NCI-H2227 (cell line): ENCODE measurements around the gene DGLUCY.
"Not testable (repeated sequence)": the region's sequence is repeated elsewhere in the genome, so short reads cannot be mapped to it uniquely, and the experiment has no call there.

Experiments used
- DNase-seq: peaks from one replicate; lab custom pipeline; 2025; ENCODE audit not compliant: unreplicated experiment; lab: John Stamatoyannopoulos, UW

Gene DGLUCY

GRCh38 chr14:91164676-91165075 lies 50.8 kb downstream of the DGLUCY start:
- no peak for DNase-seq

- DNase-seq = no peak
Measured at GRCh38 chr14:91167380-91167770, 53.5 kb downstream of the DGLUCY start.

GRCh38 chr14:91169951-91170350 lies 56.1 kb downstream of the DGLUCY start:
- DNase-seq = no peak

GRCh38 chr14:91170504-91171121 lies 56.7 kb downstream of the DGLUCY start:
- no peak for DNase-seq

GRCh38 chr14:91171291-91171690 lies 57.4 kb downstream of the DGLUCY start:
- no peak for DNase-seq

GRCh38 chr14:91173221-91173670 lies 59.4 kb downstream of the DGLUCY start:
- peak; percentile 82 for DNase-seq

- no peak for DNase-seq
Measured at GRCh38 chr14:91173904-91174303, 60.0 kb downstream of the DGLUCY start.

GRCh38 chr14:91175291-91176201 lies 61.7 kb downstream of the DGLUCY start:
- peak; percentile 78 for DNase-seq

GRCh38 chr14:91177073-91178034 lies 63.5 kb downstream of the DGLUCY start:
- DNase-seq = peak; percentile 78

- DNase-seq = no peak
Measured at GRCh38 chr14:91180611-91181010, 66.7 kb downstream of the DGLUCY start.

- not testable (repeated sequence) for DNase-seq
Measured at GRCh38 chr14:91182753-91183152, 68.9 kb downstream of the DGLUCY start.

GRCh38 chr14:91184559-91184958 lies 70.7 kb downstream of the DGLUCY start:
- DNase-seq = no peak

GRCh38 chr14:91185721-91186120 lies 71.8 kb downstream of the DGLUCY start:
- DNase-seq = no peak

- no peak for DNase-seq
Measured at GRCh38 chr14:91186515-91187066, 72.7 kb downstream of the DGLUCY start.

GRCh38 chr14:91187271-91187670 lies 73.4 kb downstream of the DGLUCY start:
- DNase-seq = no peak

GRCh38 chr14:91190853-91191252 lies 77.0 kb downstream of the DGLUCY start:
- DNase-seq = no peak

GRCh38 chr14:91193069-91193468 lies 79.2 kb downstream of the DGLUCY start:
- DNase-seq = no peak

- DNase-seq = no peak
Measured at GRCh38 chr14:91195881-91196280, 82.0 kb downstream of the DGLUCY start.

- no peak for DNase-seq
Measured at GRCh38 chr14:91197631-91198030, 83.8 kb downstream of the DGLUCY start.

GRCh38 chr14:91200802-91201201 lies 86.9 kb downstream of the DGLUCY start:
- not testable (repeated sequence) for DNase-seq
